ENCODE results near the gene HINT2. TPM values are rescaled to one million over a fixed set of nuclear protein-coding genes. Genes with fewer than 3 reads are reported as not detected.

The HINT2 gene
- 10 to 100 TPM; 25.0 to 55.7 (median 32.1) TPM for total RNA-seq

DNA sequence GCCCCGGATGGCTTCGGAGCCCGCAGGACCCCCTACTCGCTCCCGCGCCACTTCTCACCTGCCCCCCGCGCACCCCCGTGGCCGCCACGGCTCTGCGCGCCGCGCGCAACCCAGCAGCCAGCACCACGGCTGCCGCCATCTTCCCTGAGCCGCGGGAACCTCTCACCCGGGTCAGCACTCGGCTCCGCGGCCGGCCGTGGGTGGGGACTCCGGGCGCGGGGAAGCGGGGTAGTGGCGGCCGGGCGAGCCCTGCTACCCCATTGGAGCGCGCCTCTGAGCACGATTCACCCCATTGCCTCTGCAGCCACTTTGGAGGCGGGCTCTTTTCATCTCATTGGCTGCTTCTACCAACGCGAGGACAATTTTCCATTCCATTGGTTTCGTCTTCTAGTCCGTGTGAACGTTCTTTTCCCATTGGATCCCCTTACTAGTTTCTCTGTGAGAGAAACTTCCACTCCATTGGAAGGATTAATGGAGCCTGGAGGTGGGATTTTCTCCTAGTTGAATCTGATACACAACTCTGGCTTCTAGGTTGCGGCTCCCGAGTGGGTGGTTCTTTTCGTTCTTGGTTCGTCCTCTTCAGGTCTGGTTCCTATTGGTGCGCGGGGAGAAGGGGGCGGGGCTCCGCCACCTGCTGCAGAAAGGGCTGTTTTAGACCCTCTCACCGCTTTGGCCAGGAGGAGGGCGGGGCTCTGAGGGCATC lies at the start of gene HINT2:
TSS of gene HINT2 (minus strand) at position 202 of the 703 bp plus-strand sequence. CDS start at position 139, 63 bp downstream.
- TF ChIP-seq POLR2AphosphoS5 (IDR thresholded peaks at IDR 0.05), result peak; percentile 82 to 85 (median 83)
- TF ChIP-seq CTCF (IDR thresholded peaks at IDR 0.05), result no peak
- TF ChIP-seq POLR2A (IDR thresholded peaks at IDR 0.05), result peak; percentile 87
- intact Hi-C loops (cut with DNase I; ENCODE audit: low total_unique reads), result no loop called here
- H3K27me3 ChIP-seq, result no peaks in the 10 kb centered on the region
- no peaks in the 10 kb centered on the region for H3K9me3 ChIP-seq
- H3K4me3 ChIP-seq, result peak within 1 kb of the TSS; percentile 83 to 96 (median 92)
- H3K27ac ChIP-seq, result peak within 1 kb of the TSS; percentile 96 to 97
- peak; percentile 95 to 98 for DNase-seq (ENCODE audit: low spot score in 2 of 2)
- no peaks in the 10 kb centered on the region for H3K36me3 ChIP-seq
- peaks cover 7% of the 10 kb centered on the region in 2 donors for H3K4me1 ChIP-seq

- TF ChIP-seq CTCF (IDR thresholded peaks at IDR 0.05), result no peak
- TF ChIP-seq POLR2AphosphoS5 (IDR thresholded peaks at IDR 0.05), result no peak
- TF ChIP-seq POLR2A (IDR thresholded peaks at IDR 0.05), result no peak
- Histone ChIP-seq H3K4me3 (no peak overlapping the region), H3K27me3 (peaks cover 0 to 8% of the 10 kb centered on the region in 2 donors), H3K9me3 (no peaks in the 10 kb centered on the region), H3K27ac (no peak overlapping the region), H3K36me3 (no peaks in the 10 kb centered on the region), H3K4me1 (no peaks in the 10 kb centered on the region)
- DNase-seq (ENCODE audit: low spot score in 2 of 2), result no peak
- intact Hi-C loops (cut with DNase I; ENCODE audit: low total_unique reads), result no loop called here
Measured at GRCh38 chr9:35863583-35863982, 48.7 kb upstream of the HINT2 start.

DNA sequence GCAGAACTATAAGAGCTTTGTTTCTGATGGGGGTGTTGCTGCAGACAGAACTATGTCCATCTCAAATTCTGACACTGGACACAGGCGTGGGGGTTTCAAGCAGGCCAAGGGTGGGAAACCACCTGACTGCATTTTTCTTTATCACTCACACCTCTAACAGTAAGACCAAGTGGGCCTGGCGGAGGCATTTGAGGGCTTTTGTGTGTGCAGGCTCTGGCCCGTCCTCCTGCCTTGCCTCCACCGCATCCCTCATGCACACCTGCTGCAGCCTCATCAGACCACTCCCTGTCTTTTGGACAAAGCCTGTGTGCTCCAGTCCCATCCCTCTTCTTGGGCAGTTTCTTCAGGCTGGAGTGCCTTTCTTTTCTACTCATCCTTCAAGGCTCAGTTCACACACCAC lies 47.5 kb upstream of the HINT2 start:
- H3K27ac ChIP-seq, result no peak overlapping the region
- H3K36me3 ChIP-seq, result no peaks in the 10 kb centered on the region
- H3K27me3 ChIP-seq, result peaks cover 0 to 6% of the 10 kb centered on the region in 2 donors
- H3K9me3 ChIP-seq, result no peaks in the 10 kb centered on the region
- TF ChIP-seq CTCF (IDR thresholded peaks at IDR 0.05) (no peak), POLR2AphosphoS5 (IDR thresholded peaks at IDR 0.05) (no peak), POLR2A (IDR thresholded peaks at IDR 0.05) (no peak)
- intact Hi-C loops (cut with DNase I; ENCODE audit: low total_unique reads), result no loop called here
- H3K4me1 ChIP-seq, result no peaks in the 10 kb centered on the region
- DNase-seq (ENCODE audit: low spot score in 2 of 2), result no peak
- no peak overlapping the region for H3K4me3 ChIP-seq

DNA sequence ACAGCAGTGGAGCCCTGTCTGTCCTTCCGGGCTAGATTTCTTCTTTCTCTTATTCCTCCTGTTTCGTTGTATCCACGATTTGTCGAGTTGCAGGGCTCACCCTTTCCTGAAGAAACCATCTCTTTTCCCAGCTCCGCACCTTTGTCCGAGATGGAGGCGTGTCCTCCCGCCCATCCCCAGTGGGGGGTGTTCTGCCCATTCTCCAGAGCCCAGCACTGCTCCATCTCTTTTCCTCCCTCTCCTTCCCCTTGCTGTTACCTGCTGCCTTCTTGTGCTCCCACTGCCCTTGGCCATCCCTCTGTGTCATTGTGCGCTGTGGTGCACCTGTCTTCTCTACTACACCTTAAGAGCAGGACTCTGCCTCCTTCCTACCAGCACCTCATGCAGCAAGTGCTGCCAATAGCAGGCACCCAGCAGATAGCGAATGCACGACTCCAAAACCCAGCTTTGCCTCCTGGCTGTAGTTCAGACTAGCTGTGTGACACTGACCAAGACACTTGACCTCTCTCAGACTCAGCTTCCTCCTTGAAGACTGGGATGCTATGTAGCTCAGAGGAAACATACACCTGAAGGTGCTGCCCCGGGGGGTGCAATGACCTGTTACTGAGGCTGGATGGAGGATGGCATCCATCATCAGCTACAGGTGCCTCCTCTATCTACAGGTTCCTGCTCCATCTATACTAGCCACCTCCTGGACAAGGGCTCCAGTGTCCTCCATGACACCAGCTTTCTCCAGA lies 46.5 kb upstream of the HINT2 start:
- TF ChIP-seq POLR2AphosphoS5 (IDR thresholded peaks at IDR 0.05) (no peak), CTCF (IDR thresholded peaks at IDR 0.05) (no peak), POLR2A (IDR thresholded peaks at IDR 0.05) (no peak)
- no peak for DNase-seq (ENCODE audit: low spot score in 2 of 2)
- Histone ChIP-seq H3K4me3 (no peak overlapping the region), H3K36me3 (no peaks in the 10 kb centered on the region), H3K4me1 (no peaks in the 10 kb centered on the region), H3K9me3 (no peaks in the 10 kb centered on the region), H3K27me3 (peaks cover 0 to 4% of the 10 kb centered on the region in 2 donors), H3K27ac (no peak overlapping the region)
- intact Hi-C loops (cut with DNase I; ENCODE audit: low total_unique reads), result no loop called here

DNA sequence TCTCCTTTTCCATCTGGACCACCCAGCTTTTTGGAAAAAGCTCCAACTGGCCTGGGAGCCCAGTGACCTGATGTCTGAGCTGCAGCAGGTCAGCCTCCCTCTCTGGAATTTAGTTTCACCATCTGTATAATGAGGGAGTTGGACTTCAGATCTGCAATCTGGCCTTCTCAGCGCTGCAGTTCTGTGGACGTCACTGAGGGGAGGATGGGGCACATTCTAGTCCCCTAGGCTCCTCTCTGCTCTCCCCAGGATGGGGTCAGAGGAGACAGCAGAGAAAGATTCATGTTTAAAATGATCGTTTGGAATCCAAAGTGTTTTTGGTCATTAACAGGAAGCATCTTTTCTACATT lies 45.1 kb upstream of the HINT2 start:
- intact Hi-C loops (cut with DNase I; ENCODE audit: low total_unique reads), result no loop called here
- TF ChIP-seq CTCF (IDR thresholded peaks at IDR 0.05), result no peak
- no peak for TF ChIP-seq POLR2A (IDR thresholded peaks at IDR 0.05)
- TF ChIP-seq POLR2AphosphoS5 (IDR thresholded peaks at IDR 0.05), result no peak
- H3K36me3 ChIP-seq, result no peaks in the 10 kb centered on the region
- no peaks in the 10 kb centered on the region for H3K4me1 ChIP-seq
- H3K27ac ChIP-seq, result no peak overlapping the region
- H3K4me3 ChIP-seq, result no peak overlapping the region
- no peaks in the 10 kb centered on the region for H3K9me3 ChIP-seq
- H3K27me3 ChIP-seq, result peaks cover 0 to 4% of the 10 kb centered on the region in 2 donors
- DNase-seq (ENCODE audit: low spot score in 2 of 2), result no peak
